ENCODE data around the gene SLC43A2. TPM values are rescaled to one million over a fixed set of nuclear protein-coding genes. Genes with fewer than 3 reads are reported as not detected.

SLC43A2 gene
- total and polyA plus RNA-seq, 2 of the 13 experiments (the other 11 are each of a cell fraction or from before 2014, with no cell fraction given): 7.3 to 20.0 TPM

DNA sequence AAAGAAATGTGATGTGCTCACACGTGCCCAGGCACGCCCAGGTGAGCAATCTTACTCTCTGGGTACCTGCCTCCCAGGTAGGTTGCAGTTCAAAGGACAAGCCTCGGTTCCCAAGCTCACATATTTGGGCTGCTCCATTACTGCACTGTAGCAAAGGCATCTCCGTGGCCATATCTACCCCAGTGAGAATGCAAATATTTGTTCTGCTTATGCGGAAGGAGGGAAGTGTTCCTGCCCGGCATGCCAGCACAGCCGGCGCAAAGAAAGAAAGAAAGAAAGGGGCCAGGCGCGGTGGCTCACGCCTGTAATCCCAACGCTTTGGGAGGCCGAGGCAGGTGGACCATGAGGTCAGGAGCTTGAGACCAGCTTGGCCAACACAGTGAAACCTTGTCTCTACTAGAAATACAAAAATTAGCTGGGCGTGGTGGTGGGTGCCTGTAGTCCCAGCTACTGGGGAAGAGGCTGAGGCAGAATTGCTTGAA is 30.7 kb downstream of the SLC43A2 start:
- WGBS (ENCODE audit: low lambda C conversion rate): 2% methylated on average over 14 of the region's 14 CpGs
- ATAC-seq (peak; percentile 91), FAIRE-seq (peak; percentile 85), DNase-seq (ENCODE audit: low spot score) (peak; percentile 80)
- in situ Hi-C loops (cut with HindIII; ENCODE audit: extremely low pct_ligation_motif_present, low pct_unique_long_range_greater_than_20kb): no loop called here
- no peaks in the 10 kb centered on the region; a peak in 2 of 5 replicates for H3K36me3 ChIP-seq (replicated peaks in 1 of 2; ENCODE audit: control insufficient read depth in 1 of 2, insufficient read depth in 2 of 2, low read length in 2 of 2)
- no peaks in the 10 kb centered on the region for H4K20me1 ChIP-seq (ENCODE audit: insufficient read depth, low read length)
- peak overlapping the region; percentile 67 for H3K27ac ChIP-seq (ENCODE audit: extremely low read length, insufficient read depth, low read length)
- peaks cover 57% of the 10 kb centered on the region for H3K4me1 ChIP-seq (ENCODE audit: insufficient read depth, low read length)
- peaks cover 7% of the 10 kb centered on the region; the same call in 1 of the 2 replicates for H3K9me3 ChIP-seq (ENCODE audit: low read length)
- no TSS peak for BruUV-seq (replicated peaks)
- H3K4me2 ChIP-seq (ENCODE audit: low read depth, low read length): peak overlapping the region; percentile 56
- no peaks in the 10 kb centered on the region for H3K27me3 ChIP-seq (ENCODE audit: control insufficient read depth in 1 of 2, insufficient read depth in 2 of 2, low read length in 2 of 2)
- no peaks in the 10 kb centered on the region for H3K79me2 ChIP-seq (ENCODE audit: insufficient read depth, low read length)
- no peak overlapping the region; the same call in 1 of the 2 replicates for H3K9ac ChIP-seq (ENCODE audit: insufficient read depth, low read depth, low read length)
- no peak overlapping the region for H2AFZ ChIP-seq (ENCODE audit: low read length)
- intact Hi-C loops (cut with micrococcal nuclease; ENCODE audit: unreplicated experiment): loop anchor here (1.0 kb wide), 1 partner anchor 8 kb away; no protein-coding TSS in a partner anchor
- ChIA-PET POLR2A (interaction anchor here (0.7 to 2.4 kb wide), 17 partner anchors 8 to 229 kb away, joined by 3 to 7 read pairs (median 4); partner anchors contain the start of genes INPP5K, RILP, SCARF1 and SERPINF1), CTCF (ENCODE audit: low intra/inter-chr PET ratio, low total read pairs) (no interaction called here)
- no peak overlapping the region for H3K4me3 ChIP-seq (replicated peaks in 1 of 3; ENCODE audit: insufficient read depth in 1 of 3, low read depth in 2 of 3, low read length in 3 of 3)
- TF ChIP-seq SP4 (CRISPR knock-in tag; IDR thresholded peaks at IDR 0.05): peak; percentile 26; the same call in 1 of the 2 replicates
- TF ChIP-seq HES4 (CRISPR knock-in tag; IDR thresholded peaks at IDR 0.05; ENCODE audit: borderline replicate concordance): no peak
- TF ChIP-seq ZNF317 (CRISPR knock-in tag; IDR thresholded peaks at IDR 0.05): 0 out of 2 replicates have a peak, but pooled peaks have one; percentile 19
- TF ChIP-seq IRF2 (CRISPR knock-in tag; IDR thresholded peaks at IDR 0.05): peak; percentile 77
- TF ChIP-seq GTF2F1 (IDR thresholded peaks at IDR 0.05; ENCODE audit: low read length): no peak
- TF ChIP-seq ZBTB1 (CRISPR knock-in tag; IDR thresholded peaks at IDR 0.05; ENCODE audit: borderline replicate concordance): no peak
- no peak for TF ChIP-seq HOXA7 (CRISPR knock-in tag; IDR thresholded peaks at IDR 0.05)
- no peak for TF ChIP-seq FOXA1 (IDR thresholded peaks at IDR 0.05)
- TF ChIP-seq FOXA1 (CRISPR knock-in tag; IDR thresholded peaks at IDR 0.05): peak; percentile 80
- peak; percentile 43 for TF ChIP-seq NR2F6 (IDR thresholded peaks at IDR 0.05)
- TF ChIP-seq NR2F6 (CRISPR knock-in tag; IDR thresholded peaks at IDR 0.05): peak; percentile 69
- TF ChIP-seq, protein P1, sequence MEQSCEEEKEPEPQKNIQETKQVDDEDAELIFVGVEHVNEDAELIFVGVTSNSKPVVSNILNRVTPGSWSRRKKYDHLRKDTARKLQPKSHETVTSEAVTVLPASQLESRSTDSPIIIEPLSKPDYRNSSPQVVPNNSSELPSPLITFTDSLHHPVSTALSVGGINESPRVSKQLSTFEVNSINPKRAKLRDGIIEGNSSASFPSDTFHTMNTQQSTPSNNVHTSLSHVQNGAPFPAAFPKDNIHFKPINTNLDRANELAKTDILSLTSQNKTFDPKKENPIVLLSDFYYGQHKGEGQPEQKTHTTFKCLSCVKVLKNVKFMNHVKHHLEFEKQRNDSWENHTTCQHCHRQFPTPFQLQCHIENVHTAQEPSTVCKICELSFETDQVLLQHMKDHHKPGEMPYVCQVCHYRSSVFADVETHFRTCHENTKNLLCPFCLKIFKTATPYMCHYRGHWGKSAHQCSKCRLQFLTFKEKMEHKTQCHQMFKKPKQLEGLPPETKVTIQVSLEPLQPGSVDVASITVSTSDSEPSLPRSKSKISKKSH (CRISPR knock-in tag; IDR thresholded peaks at IDR 0.05; ENCODE audit: borderline replicate concordance): no peak
- TF ChIP-seq ZFP36L2 (CRISPR knock-in tag; IDR thresholded peaks at IDR 0.05): no peak
- 0 out of 2 replicates have a peak, but pooled peaks have one; percentile 25 for TF ChIP-seq ZNF136 (CRISPR knock-in tag; IDR thresholded peaks at IDR 0.05; ENCODE audit: low read depth)
- TF ChIP-seq TCF7 (IDR thresholded peaks at IDR 0.05; ENCODE audit: low read depth): peak; percentile 67
- TF ChIP-seq, protein P2, sequence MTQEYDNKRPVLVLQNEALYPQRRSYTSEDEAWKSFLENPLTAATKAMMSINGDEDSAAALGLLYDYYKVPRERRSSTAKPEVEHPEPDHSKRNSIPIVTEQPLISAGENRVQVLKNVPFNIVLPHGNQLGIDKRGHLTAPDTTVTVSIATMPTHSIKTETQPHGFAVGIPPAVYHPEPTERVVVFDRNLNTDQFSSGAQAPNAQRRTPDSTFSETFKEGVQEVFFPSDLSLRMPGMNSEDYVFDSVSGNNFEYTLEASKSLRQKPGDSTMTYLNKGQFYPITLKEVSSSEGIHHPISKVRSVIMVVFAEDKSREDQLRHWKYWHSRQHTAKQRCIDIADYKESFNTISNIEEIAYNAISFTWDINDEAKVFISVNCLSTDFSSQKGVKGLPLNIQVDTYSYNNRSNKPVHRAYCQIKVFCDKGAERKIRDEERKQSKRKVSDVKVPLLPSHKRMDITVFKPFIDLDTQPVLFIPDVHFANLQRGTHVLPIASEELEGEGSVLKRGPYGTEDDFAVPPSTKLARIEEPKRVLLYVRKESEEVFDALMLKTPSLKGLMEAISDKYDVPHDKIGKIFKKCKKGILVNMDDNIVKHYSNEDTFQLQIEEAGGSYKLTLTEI (CRISPR knock-in tag; conservative IDR thresholded peaks at IDR 0.05): no peak
- peak; percentile 12; the same call in 1 of the 2 replicates for TF ChIP-seq STAG1 (CRISPR knock-in tag; IDR thresholded peaks at IDR 0.05)
- TF ChIP-seq BHLHE40 (IDR thresholded peaks at IDR 0.05; ENCODE audit: low read length): peak; percentile 31; the same call in 1 of the 2 replicates
- TF ChIP-seq HNRNPL (IDR thresholded peaks at IDR 0.05; ENCODE audit: low read depth, low read length): 0 out of 2 replicates have a peak, but pooled peaks have one; percentile 74
- 0 out of 2 replicates have a peak, but pooled peaks have one; percentile 47 for TF ChIP-seq FOXC1 (CRISPR knock-in tag; IDR thresholded peaks at IDR 0.05; ENCODE audit: borderline replicate concordance)
- 0 out of 2 replicates have a peak, but pooled peaks have one; percentile 27 for TF ChIP-seq KMT2B (CRISPR knock-in tag; IDR thresholded peaks at IDR 0.05)
- TF ChIP-seq ZNF788 (CRISPR knock-in tag; IDR thresholded peaks at IDR 0.05; ENCODE audit: borderline replicate concordance): peak; percentile 49; the same call in 1 of the 2 replicates

Measured in HepG2 (cell line).